ENCODE data around the gene PDE6A.

- no peak for TF ChIP-seq ZNF449 (CRISPR knock-in tag; IDR thresholded peaks at IDR 0.05)
- TF ChIP-seq ZNF23 (CRISPR knock-in tag; IDR thresholded peaks at IDR 0.05), result no peak
- TF ChIP-seq ZNF24 (IDR thresholded peaks at IDR 0.05), result no peak
- TF ChIP-seq POLR2A (conservative IDR thresholded peaks at IDR 0.05), result no peak
- TF ChIP-seq GTF2F1 (IDR thresholded peaks at IDR 0.05; ENCODE audit: low read depth, low read length), result no peak
- TF ChIP-seq CBX3 (IDR thresholded peaks at IDR 0.05; ENCODE audit: borderline replicate concordance in 1 of 2, low read length in 2 of 2), result no peak
Observed at GRCh38 chr5:149827086-149827485, 117.5 kb downstream of the PDE6A start.
